RWPE1 (cell line): ENCODE data around the gene ZNF763.

ENCODE experiments used
- CTCF ChIA-PET: fragments of 350-600 bp; sonication (Branson Sonifier 250); formaldehyde crosslinking; extraction: SDS; loops from one replicate; lab custom pipeline; 2021; lab: Yijun Ruan, JAX
- POLR2A ChIA-PET: fragments of 400-600 bp; formaldehyde crosslinking; extraction: SDS; loops from one replicate; lab custom pipeline; 2020; ENCODE audit warnings: antibody characterized with exemption; ENCODE audit not compliant: low non-redundant PET; lab: Yijun Ruan, JAX
- DNase-seq: peaks from one replicate; pipeline ENCODE4 v3.0.0; 2012; ENCODE audit warnings: low spot score
- H3K27ac ChIP-seq: fragments of 450-650 bp; 2 replicates; pipeline ENCODE4 v1.5.1; 2017
- TF ChIP-seq, protein P1 (sequence below): fragments of 450-650 bp; conservative IDR thresholded peaks from 2 replicates; pipeline ENCODE4 v1.5.1; 2017; ENCODE audit warnings: low read depth, mild to moderate bottlenecking

Gene ZNF763

GRCh38 chr19:12015753-12016116 is 50.9 kb downstream of the ZNF763 start:
- ChIA-PET POLR2A (no interaction called here), CTCF (no interaction called here)
- TF ChIP-seq, protein P1, sequence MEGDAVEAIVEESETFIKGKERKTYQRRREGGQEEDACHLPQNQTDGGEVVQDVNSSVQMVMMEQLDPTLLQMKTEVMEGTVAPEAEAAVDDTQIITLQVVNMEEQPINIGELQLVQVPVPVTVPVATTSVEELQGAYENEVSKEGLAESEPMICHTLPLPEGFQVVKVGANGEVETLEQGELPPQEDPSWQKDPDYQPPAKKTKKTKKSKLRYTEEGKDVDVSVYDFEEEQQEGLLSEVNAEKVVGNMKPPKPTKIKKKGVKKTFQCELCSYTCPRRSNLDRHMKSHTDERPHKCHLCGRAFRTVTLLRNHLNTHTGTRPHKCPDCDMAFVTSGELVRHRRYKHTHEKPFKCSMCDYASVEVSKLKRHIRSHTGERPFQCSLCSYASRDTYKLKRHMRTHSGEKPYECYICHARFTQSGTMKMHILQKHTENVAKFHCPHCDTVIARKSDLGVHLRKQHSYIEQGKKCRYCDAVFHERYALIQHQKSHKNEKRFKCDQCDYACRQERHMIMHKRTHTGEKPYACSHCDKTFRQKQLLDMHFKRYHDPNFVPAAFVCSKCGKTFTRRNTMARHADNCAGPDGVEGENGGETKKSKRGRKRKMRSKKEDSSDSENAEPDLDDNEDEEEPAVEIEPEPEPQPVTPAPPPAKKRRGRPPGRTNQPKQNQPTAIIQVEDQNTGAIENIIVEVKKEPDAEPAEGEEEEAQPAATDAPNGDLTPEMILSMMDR = no peak
- H3K27ac ChIP-seq = no peak overlapping the region
- DNase-seq = no peak
